ENCODE data around the gene REPS2.

The REPS2 gene

GRCh38 chrX:17007134-17007768 lies 60.8 kb downstream of the REPS2 start:
- DNase-seq, result no peak

GRCh38 chrX:17009856-17010625 lies 63.6 kb downstream of the REPS2 start:
- DNase-seq, result no peak

GRCh38 chrX:17012465-17012864 lies 66.0 kb downstream of the REPS2 start:
- no peak for DNase-seq

GRCh38 chrX:17014216-17014615 lies 67.8 kb downstream of the REPS2 start:
- no peak for DNase-seq

- DNase-seq, result no peak
These were observed 70.7 kb downstream of the REPS2 start for GRCh38 chrX:17017134-17017533.

DNA sequence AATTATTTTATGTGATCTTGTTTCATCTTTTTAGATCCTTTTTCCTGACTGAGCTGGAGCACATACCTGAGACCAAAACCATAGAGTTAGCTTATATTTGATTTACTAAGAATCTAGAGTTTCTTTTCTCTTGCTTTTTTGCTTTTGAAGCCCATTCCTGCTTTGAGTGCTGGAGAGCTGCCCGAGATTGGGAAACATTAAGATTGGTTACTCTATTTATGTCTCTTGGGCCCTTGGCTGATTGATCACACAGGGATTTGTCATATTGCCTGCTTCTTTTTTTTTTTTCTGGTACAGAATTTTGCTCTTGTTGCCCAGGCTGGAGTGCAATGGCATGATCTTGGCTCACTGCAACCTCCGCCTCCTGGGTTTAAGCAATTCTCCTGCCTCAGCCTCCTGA lies 73.9 kb downstream of the REPS2 start:
- no peak for DNase-seq

- no peak for DNase-seq
These were observed 74.7 kb downstream of the REPS2 start for GRCh38 chrX:17020851-17021821.

GRCh38 chrX:17021851-17022604 lies 75.6 kb downstream of the REPS2 start:
- DNase-seq, result no peak

- no peak for DNase-seq
These were observed 77.2 kb downstream of the REPS2 start for GRCh38 chrX:17023661-17024060.

DNA sequence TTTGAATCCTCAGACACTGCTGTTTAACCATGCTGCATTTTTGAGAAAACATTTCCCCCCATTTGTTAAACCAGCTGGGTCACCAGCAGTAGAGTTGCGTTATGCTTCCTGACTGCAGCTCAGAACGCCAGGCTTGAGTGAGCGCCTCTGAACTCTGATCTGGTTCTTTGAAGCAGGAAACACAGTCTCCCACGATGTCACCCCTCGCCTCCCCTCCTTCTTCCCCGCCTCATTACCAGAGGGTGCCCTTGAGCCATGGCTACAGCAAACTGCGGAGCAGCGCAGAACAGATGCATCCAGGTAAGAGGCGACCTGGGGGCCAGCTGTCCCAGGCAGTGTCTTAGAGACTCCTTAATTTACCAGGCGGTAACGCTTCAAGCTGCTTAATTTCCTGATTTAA lies 78.4 kb downstream of the REPS2 start:
- DNase-seq, result no peak

- DNase-seq, result no peak
These were observed 79.3 kb downstream of the REPS2 start for GRCh38 chrX:17025621-17026302.

DNA sequence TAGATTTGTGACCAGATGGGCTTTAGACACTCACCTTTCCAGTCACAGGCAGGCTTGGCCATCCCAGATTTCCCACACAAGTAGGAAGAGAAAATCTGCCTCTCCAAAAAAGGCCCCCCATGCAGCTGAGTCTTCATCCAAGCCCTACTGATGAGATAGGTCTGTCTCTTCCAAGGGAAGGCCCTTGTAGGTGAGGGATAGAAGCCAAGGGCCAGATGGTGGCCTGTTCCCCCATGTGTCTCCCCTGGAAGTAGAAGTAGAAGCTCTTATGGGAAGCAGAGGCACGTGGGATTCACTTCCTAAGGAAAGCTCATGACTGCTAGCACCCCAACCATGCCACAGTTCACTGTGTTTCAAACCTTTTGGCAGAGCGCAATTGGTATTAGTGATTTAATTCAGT lies 81.5 kb downstream of the REPS2 start:
- DNase-seq, result no peak

- DNase-seq, result no peak
These were observed 81.9 kb downstream of the REPS2 start for GRCh38 chrX:17028356-17028755.

DNA sequence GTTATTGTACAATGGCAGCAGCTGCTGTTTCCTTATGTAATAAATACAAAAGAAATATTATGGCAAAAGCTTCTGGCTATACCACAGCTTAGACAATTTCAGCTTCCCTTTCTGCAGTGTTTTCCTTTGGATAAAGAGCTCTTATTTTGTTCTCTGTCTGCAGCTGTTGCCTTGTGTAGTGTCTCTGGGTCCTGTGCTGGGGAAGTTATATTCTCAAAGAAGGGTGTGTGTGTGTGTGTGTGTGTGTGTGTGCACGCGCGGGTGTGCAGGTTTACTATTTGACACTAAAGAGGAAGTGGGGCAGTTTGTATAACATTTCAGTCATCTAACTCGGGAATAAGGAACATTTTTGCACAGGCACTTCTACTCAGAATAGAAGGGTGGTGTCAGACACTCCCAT lies 83.6 kb downstream of the REPS2 start:
- no peak for DNase-seq

DNA sequence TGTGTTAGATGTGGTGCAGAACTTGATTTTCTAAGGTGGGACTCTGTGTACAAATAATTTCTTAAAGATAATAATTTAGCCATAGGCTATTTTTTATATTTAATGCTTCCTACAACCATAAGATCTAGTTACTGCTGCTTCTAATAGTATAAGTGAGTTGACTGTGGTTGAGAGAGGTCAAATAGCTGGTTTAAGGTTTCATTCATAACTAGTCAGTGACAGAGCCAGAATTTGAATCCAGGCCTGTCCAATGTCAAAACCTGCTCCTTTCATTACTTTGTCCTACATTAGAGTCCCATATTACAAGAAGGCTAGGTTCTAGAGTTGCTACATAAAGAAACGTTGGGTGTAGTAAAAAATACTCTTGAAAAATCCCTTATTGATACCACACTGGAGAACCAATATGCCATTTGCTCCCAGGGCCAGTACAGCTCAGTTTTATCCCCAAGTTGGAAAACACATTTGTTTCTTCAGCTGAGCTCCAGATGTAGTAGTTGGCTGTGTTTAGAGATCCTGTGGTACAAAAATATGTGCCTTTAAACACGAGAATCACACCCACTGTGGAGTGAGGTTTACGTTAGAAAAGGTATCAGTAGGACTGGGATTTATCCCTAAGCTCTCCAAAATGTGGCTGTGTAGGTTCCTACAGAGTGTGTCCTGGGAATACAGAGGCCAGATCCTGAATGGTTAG lies 84.3 kb downstream of the REPS2 start:
- no peak for DNase-seq

GRCh38 chrX:17031827-17032226 lies 85.4 kb downstream of the REPS2 start:
- DNase-seq, result no peak

GRCh38 chrX:17032351-17032750 lies 85.9 kb downstream of the REPS2 start:
- no peak for DNase-seq

GRCh38 chrX:17033225-17033624 lies 86.8 kb downstream of the REPS2 start:
- no peak for DNase-seq

DNA sequence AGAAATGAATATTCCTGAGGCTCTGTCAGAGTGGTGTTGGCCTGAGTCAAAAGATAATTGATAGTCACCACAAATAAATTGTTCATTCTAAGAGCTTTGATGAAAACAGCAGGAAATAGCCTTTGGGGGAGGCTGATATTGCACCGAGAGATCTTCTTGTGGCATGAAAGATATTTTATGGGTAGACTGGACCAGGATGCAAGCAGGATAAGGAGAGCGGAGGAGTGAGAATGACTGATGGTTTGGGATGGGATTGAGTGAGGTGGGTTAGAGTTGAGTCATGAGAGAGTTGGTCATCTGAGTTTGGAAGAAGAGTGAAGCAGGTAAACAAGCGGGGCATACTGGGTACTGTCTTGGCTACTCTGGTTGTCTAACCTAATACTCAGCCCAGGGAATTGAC lies 88.7 kb downstream of the REPS2 start:
- DNase-seq, result no peak

GRCh38 chrX:17036171-17036961 lies 89.9 kb downstream of the REPS2 start:
- no peak for DNase-seq

GRCh38 chrX:17038277-17038676 lies 91.8 kb downstream of the REPS2 start:
- DNase-seq, result no peak

Data from activated naive CD4-positive, alpha-beta T cell treated with anti-CD3 and anti-CD28 coated beads, Interleukin-2, amount 50 U/mL, for 16 hours (primary cell).